ENCODE data around the gene ZMYM3.

Gene ZMYM3

GRCh38 chrX:71252221-71252620 lies 1.7 kb downstream of the ZMYM3 start:
- no peak for DNase-seq

GRCh38 chrX:71251466-71251973 lies 2.4 kb downstream of the ZMYM3 start:
- DNase-seq = no peak

GRCh38 chrX:71250841-71251240 lies 3.1 kb downstream of the ZMYM3 start:
- DNase-seq = no peak

GRCh38 chrX:71245159-71245558 lies 8.8 kb downstream of the ZMYM3 start:
- no peak for DNase-seq

- DNase-seq = no peak
These were observed 9.4 kb downstream of the ZMYM3 start for GRCh38 chrX:71244359-71245128.

GRCh38 chrX:71241301-71241700 lies 12.6 kb downstream of the ZMYM3 start:
- DNase-seq = no peak

GRCh38 chrX:71239781-71240180 lies 14.2 kb downstream of the ZMYM3 start:
- no peak for DNase-seq

- no peak for DNase-seq
These were observed 17.1 kb downstream of the ZMYM3 start for GRCh38 chrX:71236836-71237235.

- DNase-seq = no peak
These were observed 18.5 kb downstream of the ZMYM3 start for GRCh38 chrX:71235482-71235881.

GRCh38 chrX:71228063-71228642 lies 25.8 kb downstream of the ZMYM3 start:
- DNase-seq = no peak

- DNase-seq = peak; percentile 20
These were observed 26.4 kb downstream of the ZMYM3 start for GRCh38 chrX:71227370-71228062.

GRCh38 chrX:71225676-71226075 lies 28.3 kb downstream of the ZMYM3 start:
- no peak for DNase-seq

GRCh38 chrX:71225009-71225408 lies 28.9 kb downstream of the ZMYM3 start:
- no peak for DNase-seq

- DNase-seq = no peak
These were observed 29.7 kb downstream of the ZMYM3 start for GRCh38 chrX:71224098-71224708.

- no peak for DNase-seq
These were observed 31.0 kb downstream of the ZMYM3 start, which contains the start of gene GJB1 for GRCh38 chrX:71222929-71223328. Gene GJB1 (plus strand): TSS chrX:71223224. CDS start chrX:71223708, 484 bp downstream.

- no peak for DNase-seq
These were observed 32.8 kb downstream of the ZMYM3 start for GRCh38 chrX:71221145-71221544.

- no peak for DNase-seq
These were observed 36.6 kb downstream of the ZMYM3 start for GRCh38 chrX:71217298-71217697.

- no peak for DNase-seq
These were observed 37.5 kb downstream of the ZMYM3 start for GRCh38 chrX:71216485-71216884.

- DNase-seq = no peak
These were observed 38.5 kb downstream of the ZMYM3 start for GRCh38 chrX:71215338-71215912.

GRCh38 chrX:71214604-71215337 lies 39.2 kb downstream of the ZMYM3 start:
- DNase-seq = no peak

GRCh38 chrX:71214152-71214551 lies 39.8 kb downstream of the ZMYM3 start:
- no peak for DNase-seq

- no peak for DNase-seq
These were observed 41.4 kb downstream of the ZMYM3 start for GRCh38 chrX:71212536-71212935.

Data from hematopoietic multipotent progenitor cell treated with erythropoietin and hydrocortisone succinate and interleukin-3 and kit ligand, for 6 days (in vitro differentiated cells).